GM12892 (cell line): ENCODE measurements around the gene ARID1A.

Source experiments
- POLR2A ChIP-seq: IDR thresholded peaks from 2 replicates; pipeline ENCODE4 v1.6.1; 2011; ENCODE audit warnings: low read depth, low read length, control low read depth
- POLR2AphosphoS5 ChIP-seq: IDR thresholded peaks from 2 replicates; pipeline ENCODE4 v1.6.1; 2011; ENCODE audit warnings: low read depth, low read length, control low read depth

DNA sequence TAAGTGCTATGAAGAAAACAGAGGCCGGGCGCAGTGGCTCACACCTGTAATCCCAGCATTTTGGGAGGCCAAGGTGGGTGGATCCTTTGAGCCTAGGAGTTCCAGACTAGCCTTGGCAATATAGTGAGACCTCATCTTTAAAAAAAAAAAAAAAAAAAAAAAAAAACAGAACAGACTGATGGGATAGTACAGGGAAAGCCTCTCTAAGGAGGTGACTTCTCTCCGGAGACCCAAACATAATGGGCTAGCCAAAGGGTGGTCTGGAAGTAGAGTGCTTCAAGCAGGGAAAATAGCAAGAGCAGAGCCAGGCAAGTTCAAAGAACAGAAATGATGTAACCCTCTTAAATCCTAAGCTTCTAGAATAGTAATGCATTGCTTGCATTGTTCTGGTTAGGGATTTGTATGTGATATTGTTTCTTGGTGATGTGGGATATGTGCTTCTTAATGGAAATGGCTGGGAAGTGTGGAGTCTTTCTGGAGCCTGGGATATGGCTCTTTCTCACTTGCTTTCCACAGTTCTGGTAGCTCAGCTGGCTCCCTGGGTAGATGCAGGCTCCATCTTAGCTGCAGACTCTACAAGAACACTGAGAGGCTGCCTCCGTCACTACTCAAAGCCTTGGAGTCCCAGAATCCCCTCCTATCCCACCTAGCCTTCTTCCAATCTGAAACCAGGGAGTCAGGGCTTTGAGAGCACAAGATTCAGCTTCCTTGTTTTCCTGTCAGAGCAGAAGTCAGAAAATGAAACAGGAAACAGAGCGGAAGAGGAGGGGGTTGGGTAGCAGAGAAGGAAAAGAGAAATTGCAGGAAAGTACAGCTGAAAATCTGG, 90.0 kb downstream of the ARID1A start:
- TF ChIP-seq POLR2AphosphoS5 (no peak), POLR2A (no peak)
